H1 (cell line): ENCODE data around the gene VEGFC. TPM values are rescaled to one million over a fixed set of nuclear protein-coding genes. Genes with fewer than 3 reads are reported as not detected.

Experiments used
- BCL11A ChIP-seq, 2 experiments: IDR thresholded peaks; one replicate each; pipeline ENCODE4 v1.6.1; 2011; ENCODE audit warnings: low read depth in 2 of 2, low read length in 2 of 2, mild to moderate bottlenecking in 2 of 2
- KDM4A ChIP-seq: IDR thresholded peaks from one replicate; pipeline ENCODE4 v1.7.1; 2012; ENCODE audit warnings: low read depth, mild to moderate bottlenecking, moderate library complexity, low read length, inconsistent platforms; ENCODE audit not compliant: severe bottlenecking
- RBBP5 ChIP-seq: IDR thresholded peaks from 2 replicates; pipeline ENCODE4 v1.7.1; 2012; ENCODE audit warnings: low read depth, mild to moderate bottlenecking, inconsistent platforms, low read length, moderate library complexity, borderline replicate concordance
- SP2 ChIP-seq: IDR thresholded peaks from 2 replicates; pipeline ENCODE4 v1.6.1; 2012; ENCODE audit warnings: mild to moderate bottlenecking, low read length, inconsistent platforms
- TAF1 ChIP-seq: IDR thresholded peaks from 2 replicates; pipeline ENCODE4 v1.6.1; 2011; ENCODE audit warnings: mild to moderate bottlenecking, low read depth, low read length
- polyA plus RNA-seq, 7 experiments: library from polyadenylated mRNA; depleted of rRNA in 3 of 7; stranded (reverse) in 5 of 7; unstranded in 2 of 7; fragments of >200 nt in 5 of 7; fragments of 200-250 nt in 2 of 7; gene quantifications; 1 replicate in 5 of 7; 2 replicates in 1 of 7; 4 replicates in 1 of 7; pipeline versions ENCODE4 v1.2.1 to v1.2.3, GENCODE V29; 2011 to 2013; ENCODE audit warnings: missing spikeins in 2 of 7, mixed read lengths in 2 of 7
- total RNA-seq: library from RNA; stranded (reverse); fragmentation: NEBNext Ultra II Directional; extraction: Animal tissue kit (Norgen Biotek cat#: 25700); gene quantifications from 2 replicates; pipeline ENCODE4 v1.2.1, GENCODE V29; 2021
- TF ChIP-seq, protein P1 (sequence below): IDR thresholded peaks from 2 replicates; pipeline ENCODE4 v1.6.1; 2012; ENCODE audit warnings: inconsistent platforms

Gene VEGFC
- total and polyA plus RNA-seq, 2 of the 8 experiments (the other 6 are each of a cell fraction or from before 2014, with no cell fraction given), result 0.53 to 1.4 TPM

GRCh38 chr4:176792326-176793059 lies at the start of gene VEGFC (continued):
- peak; percentile 60 for TF ChIP-seq RBBP5
- peak; percentile 96 for TF ChIP-seq KDM4A
- no peak for TF ChIP-seq BCL11A (IDR thresholded peaks at IDR 0.05; ENCODE audit: low read depth in 2 of 2, low read length in 2 of 2)
- TF ChIP-seq, protein P1, sequence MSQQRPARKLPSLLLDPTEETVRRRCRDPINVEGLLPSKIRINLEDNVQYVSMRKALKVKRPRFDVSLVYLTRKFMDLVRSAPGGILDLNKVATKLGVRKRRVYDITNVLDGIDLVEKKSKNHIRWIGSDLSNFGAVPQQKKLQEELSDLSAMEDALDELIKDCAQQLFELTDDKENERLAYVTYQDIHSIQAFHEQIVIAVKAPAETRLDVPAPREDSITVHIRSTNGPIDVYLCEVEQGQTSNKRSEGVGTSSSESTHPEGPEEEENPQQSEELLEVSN, result no peak
- no peak for TF ChIP-seq SP2
- TF ChIP-seq TAF1, result peak; percentile 40; the same call in 1 of the 2 replicates
